Measurements from ENCODE around the gene RBP5. TPM values are rescaled to one million over a fixed set of nuclear protein-coding genes. Genes with fewer than 3 reads are reported as not detected.

RBP5 gene
- total RNA-seq, 1 experiment from 2014 or later: 2.7 TPM

GRCh38 chr12:7096979-7097378, 31.7 kb downstream of the RBP5 start:
- no peak for DNase-seq
- no peak overlapping the region for H3K4me3 Mint-ChIP-seq
- Histone ChIP-seq H3K4me1 (ENCODE audit: insufficient read depth, low read length) (peaks cover 5% of the 10 kb centered on the region; the same call in 1 of the 2 replicates), H2AFZ (ENCODE audit: low read length) (no peak overlapping the region), H2BK15ac (ENCODE audit: low read depth, low read length) (no peak overlapping the region), H3K56ac (ENCODE audit: insufficient read length, low read depth, low read length) (no peak overlapping the region), H2BK20ac (ENCODE audit: low read depth, low read length, poor library complexity, severe bottlenecking) (no peak overlapping the region), H2AK5ac (ENCODE audit: insufficient read length, low read length) (no peak overlapping the region), H2BK120ac (ENCODE audit: low read depth, low read length, poor library complexity, severe bottlenecking) (no peak overlapping the region), H3K23ac (ENCODE audit: insufficient read length, low read depth, low read length) (no peak overlapping the region), H3K18ac (ENCODE audit: insufficient read length, low read depth, low read length) (no peak overlapping the region), H3K79me1 (ENCODE audit: insufficient read depth, low read depth, low read length, poor library complexity, severe bottlenecking) (no peaks in the 10 kb centered on the region), H3K9me3 (ENCODE audit: control insufficient read depth, low read depth, low read length) (no peaks in the 10 kb centered on the region), H3K27ac (ENCODE audit: insufficient read length, low read depth, low read length) (no peak overlapping the region), H4K91ac (ENCODE audit: insufficient read length, low read depth, low read length) (no peak overlapping the region), H3K4ac (ENCODE audit: low read depth, low read length) (no peak overlapping the region), H4K8ac (replicated peaks; ENCODE audit: insufficient read length, low read depth, low read length) (peak overlapping the region; percentile 24), H4K5ac (ENCODE audit: insufficient read length, low read depth, low read length) (no peak overlapping the region), H3K23me2 (ENCODE audit: insufficient read length, low read depth, low read length, poor library complexity, severe bottlenecking) (peaks cover 4% of the 10 kb centered on the region), H2BK12ac (ENCODE audit: insufficient read length, low read depth, low read length) (no peak overlapping the region), H2BK5ac (ENCODE audit: insufficient read length, low read length) (no peak overlapping the region), H3K4me2 (ENCODE audit: insufficient read depth, insufficient read length, low read length) (no peak overlapping the region), H3K14ac (ENCODE audit: insufficient read depth, low read length) (no peak overlapping the region; the same call in 1 of the 2 replicates), H3K27me3 (ENCODE audit: insufficient read depth, low read length) (no peaks in the 10 kb centered on the region), H4K20me1 (ENCODE audit: control insufficient read depth, insufficient read depth, insufficient read length) (no peaks in the 10 kb centered on the region), H3T11ph (ENCODE audit: low read length) (no peak overlapping the region), H3K79me2 (ENCODE audit: insufficient read depth, low read length) (no peaks in the 10 kb centered on the region), H3K9ac (ENCODE audit: extremely low read depth, insufficient read length, low read length) (no peak overlapping the region)
- TF ChIP-seq, protein P1, sequence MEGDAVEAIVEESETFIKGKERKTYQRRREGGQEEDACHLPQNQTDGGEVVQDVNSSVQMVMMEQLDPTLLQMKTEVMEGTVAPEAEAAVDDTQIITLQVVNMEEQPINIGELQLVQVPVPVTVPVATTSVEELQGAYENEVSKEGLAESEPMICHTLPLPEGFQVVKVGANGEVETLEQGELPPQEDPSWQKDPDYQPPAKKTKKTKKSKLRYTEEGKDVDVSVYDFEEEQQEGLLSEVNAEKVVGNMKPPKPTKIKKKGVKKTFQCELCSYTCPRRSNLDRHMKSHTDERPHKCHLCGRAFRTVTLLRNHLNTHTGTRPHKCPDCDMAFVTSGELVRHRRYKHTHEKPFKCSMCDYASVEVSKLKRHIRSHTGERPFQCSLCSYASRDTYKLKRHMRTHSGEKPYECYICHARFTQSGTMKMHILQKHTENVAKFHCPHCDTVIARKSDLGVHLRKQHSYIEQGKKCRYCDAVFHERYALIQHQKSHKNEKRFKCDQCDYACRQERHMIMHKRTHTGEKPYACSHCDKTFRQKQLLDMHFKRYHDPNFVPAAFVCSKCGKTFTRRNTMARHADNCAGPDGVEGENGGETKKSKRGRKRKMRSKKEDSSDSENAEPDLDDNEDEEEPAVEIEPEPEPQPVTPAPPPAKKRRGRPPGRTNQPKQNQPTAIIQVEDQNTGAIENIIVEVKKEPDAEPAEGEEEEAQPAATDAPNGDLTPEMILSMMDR (conservative IDR thresholded peaks at IDR 0.05): no peak
- H3K9me3 Mint-ChIP-seq: no peaks in the 10 kb centered on the region
- H3K36me3 Mint-ChIP-seq (ENCODE audit: insufficient read depth in 1 of 3, low read depth in 3 of 3): peaks cover 5 to 20% (median 14%) of the 10 kb centered on the region in 3 experiments; a peak in 6 of 7 replicates
- no CpG with 5 or more reads among the region's 19 CpGs for WGBS (ENCODE audit: extremely low coverage, insufficient read length, low lambda C conversion rate)
- H3K27me3 Mint-ChIP-seq (ENCODE audit: low read depth): peaks cover 4% of the 10 kb centered on the region
- peaks cover 12 to 15% of the 10 kb centered on the region in 2 experiments for H3K4me1 Mint-ChIP-seq
- no peak overlapping the region; a peak in 1 of 7 replicates for H3K27ac Mint-ChIP-seq
